Measurements from ENCODE around the gene GBX1. TPM values are rescaled to one million over a fixed set of nuclear protein-coding genes. Genes with fewer than 3 reads are reported as not detected.

Gene GBX1
- total and polyA plus RNA-seq, 4 donors, result not detected

DNA sequence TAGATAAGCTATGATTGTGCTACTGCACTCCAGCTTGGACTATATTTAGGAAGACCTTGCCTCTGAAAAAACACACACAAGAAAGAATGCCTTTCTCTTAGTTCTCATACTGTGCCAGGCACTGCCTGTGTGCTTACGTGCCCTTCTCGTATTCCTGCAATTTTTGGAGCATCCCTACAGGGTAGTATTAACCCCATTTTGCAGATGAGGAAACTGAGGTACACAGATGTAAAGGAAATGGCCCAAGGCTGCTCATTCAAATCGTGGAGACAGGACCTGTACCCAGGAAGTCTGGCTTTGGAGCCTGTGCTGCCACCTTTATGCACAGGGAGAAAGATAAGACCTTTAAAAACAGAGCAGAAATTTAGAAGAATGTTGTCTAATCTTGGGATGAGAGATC is 64.5 kb downstream of the GBX1 start:
- H3K9ac ChIP-seq (ENCODE audit: insufficient read depth in 1 of 2, low read length in 2 of 2), result no peak overlapping the region
- no peak for ATAC-seq (ENCODE audit: insufficient read depth, low FRiP score)
- H3K9me3 ChIP-seq (ENCODE audit: control insufficient read depth in 4 of 4, insufficient read depth in 3 of 4, low read length in 3 of 4), result peaks cover 0 to 3% (median 0%) of the 10 kb centered on the region in 4 donors
- 74 to 80% methylated on average over 3 of the region's 3 CpGs for WGBS, 2 donors
- H3K36me3 ChIP-seq (ENCODE audit: control insufficient read depth in 4 of 4, insufficient read depth in 4 of 4, low read length in 4 of 4), result peaks cover 0 to 2% (median 1%) of the 10 kb centered on the region in 4 donors
- H3K4me3 ChIP-seq, result no peak overlapping the region
- H3K27ac ChIP-seq (ENCODE audit: low read depth in 1 of 2, low read length in 1 of 2), result no peak overlapping the region
- DNase-seq, result no peak
- TF ChIP-seq, protein P1, sequence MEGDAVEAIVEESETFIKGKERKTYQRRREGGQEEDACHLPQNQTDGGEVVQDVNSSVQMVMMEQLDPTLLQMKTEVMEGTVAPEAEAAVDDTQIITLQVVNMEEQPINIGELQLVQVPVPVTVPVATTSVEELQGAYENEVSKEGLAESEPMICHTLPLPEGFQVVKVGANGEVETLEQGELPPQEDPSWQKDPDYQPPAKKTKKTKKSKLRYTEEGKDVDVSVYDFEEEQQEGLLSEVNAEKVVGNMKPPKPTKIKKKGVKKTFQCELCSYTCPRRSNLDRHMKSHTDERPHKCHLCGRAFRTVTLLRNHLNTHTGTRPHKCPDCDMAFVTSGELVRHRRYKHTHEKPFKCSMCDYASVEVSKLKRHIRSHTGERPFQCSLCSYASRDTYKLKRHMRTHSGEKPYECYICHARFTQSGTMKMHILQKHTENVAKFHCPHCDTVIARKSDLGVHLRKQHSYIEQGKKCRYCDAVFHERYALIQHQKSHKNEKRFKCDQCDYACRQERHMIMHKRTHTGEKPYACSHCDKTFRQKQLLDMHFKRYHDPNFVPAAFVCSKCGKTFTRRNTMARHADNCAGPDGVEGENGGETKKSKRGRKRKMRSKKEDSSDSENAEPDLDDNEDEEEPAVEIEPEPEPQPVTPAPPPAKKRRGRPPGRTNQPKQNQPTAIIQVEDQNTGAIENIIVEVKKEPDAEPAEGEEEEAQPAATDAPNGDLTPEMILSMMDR (IDR thresholded peaks at IDR 0.05; ENCODE audit: control extremely low read depth, extremely low read depth), result no peak
- peaks cover 0 to 7% (median 0%) of the 10 kb centered on the region in 5 donors for H3K4me1 ChIP-seq (ENCODE audit: control insufficient read depth in 5 of 5, insufficient read depth in 5 of 5, low read length in 5 of 5)
- H3K27me3 ChIP-seq (ENCODE audit: control insufficient read depth in 3 of 3, insufficient read depth in 3 of 3, low read length in 2 of 3), result no peaks in the 10 kb centered on the region

DNA sequence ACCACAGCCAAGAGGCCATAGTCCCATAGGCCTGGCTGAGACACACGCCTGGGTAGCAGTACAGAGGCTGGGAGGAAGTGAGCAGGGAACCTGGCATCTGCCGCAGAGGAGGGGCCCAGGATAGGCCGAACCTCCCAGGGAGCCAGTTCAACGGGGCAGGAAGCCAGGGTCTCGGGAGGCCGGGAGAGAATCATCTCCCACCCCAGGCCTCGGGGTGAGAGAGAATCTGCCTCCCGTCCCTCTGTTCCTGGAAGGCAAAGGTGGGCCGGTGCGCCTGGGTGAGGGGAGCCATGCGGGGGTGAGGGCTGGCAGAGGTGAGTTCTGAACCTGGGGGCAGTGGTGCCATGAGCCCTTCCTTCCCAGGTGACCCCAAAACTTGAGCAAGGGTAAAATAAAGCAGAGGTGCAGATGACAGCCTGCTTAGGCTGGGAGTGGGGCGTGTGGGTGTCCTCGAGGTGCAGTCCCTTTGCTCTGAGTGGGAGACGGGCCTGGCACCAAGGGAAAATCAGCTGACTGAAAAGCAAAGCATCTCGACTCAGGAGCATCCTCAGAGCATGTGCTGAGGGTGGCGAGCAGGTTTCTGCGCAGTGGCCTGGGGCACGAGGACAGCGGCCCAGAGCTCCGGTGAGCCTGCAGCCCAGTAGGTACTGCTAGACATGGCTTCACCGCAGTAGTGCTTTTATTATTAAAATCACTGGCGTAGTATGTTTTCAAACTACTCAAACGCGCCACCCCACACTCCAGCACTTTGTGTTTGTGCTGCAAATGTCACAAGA is 65.7 kb downstream of the GBX1 start:
- no peaks in the 10 kb centered on the region for H3K27me3 ChIP-seq (ENCODE audit: control insufficient read depth in 3 of 3, insufficient read depth in 3 of 3, low read length in 2 of 3)
- DNase-seq, result no peak
- no peak for ATAC-seq (ENCODE audit: insufficient read depth, low FRiP score)
- no peak overlapping the region for H3K27ac ChIP-seq (ENCODE audit: low read depth in 1 of 2, low read length in 1 of 2)
- peaks cover 0 to 7% (median 0%) of the 10 kb centered on the region in 5 donors for H3K4me1 ChIP-seq (ENCODE audit: control insufficient read depth in 5 of 5, insufficient read depth in 5 of 5, low read length in 5 of 5)
- no peak overlapping the region for H3K9ac ChIP-seq (ENCODE audit: insufficient read depth in 1 of 2, low read length in 2 of 2)
- no peak overlapping the region for H3K4me3 ChIP-seq
- TF ChIP-seq, protein P1 (IDR thresholded peaks at IDR 0.05; ENCODE audit: control extremely low read depth, extremely low read depth), result no peak
- H3K36me3 ChIP-seq (ENCODE audit: control insufficient read depth in 4 of 4, insufficient read depth in 4 of 4, low read length in 4 of 4), result peaks cover 0 to 2% (median 1%) of the 10 kb centered on the region in 4 donors
- 85 to 89% methylated on average over 23 to 24 of the region's 24 CpGs for WGBS, 2 donors
- H3K9me3 ChIP-seq (ENCODE audit: control insufficient read depth in 4 of 4, insufficient read depth in 3 of 4, low read length in 3 of 4), result peaks cover 0 to 3% (median 0%) of the 10 kb centered on the region in 4 donors

DNA sequence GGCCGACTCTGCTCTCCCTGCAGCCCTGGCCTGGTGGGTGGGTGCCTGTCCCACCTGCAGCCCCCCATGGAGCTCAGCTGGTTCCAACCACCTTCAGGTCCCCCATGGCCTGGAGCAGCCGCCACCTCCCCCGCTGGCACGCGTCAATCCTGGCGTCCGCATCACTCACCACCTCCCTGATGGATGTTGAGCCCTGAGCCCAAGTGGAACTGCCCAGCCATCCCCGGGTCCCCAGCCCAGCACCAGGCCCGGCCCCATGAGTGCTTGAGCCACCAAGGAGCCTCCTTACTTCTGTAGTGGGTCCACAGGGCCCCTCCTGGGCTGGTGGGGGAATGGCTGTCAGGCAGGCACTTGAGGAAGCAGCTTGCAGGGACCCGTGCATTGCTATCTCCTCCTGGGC is 66.6 kb downstream of the GBX1 start:
- Histone ChIP-seq H3K4me3 (no peak overlapping the region), H3K27me3 (ENCODE audit: control insufficient read depth in 3 of 3, insufficient read depth in 3 of 3, low read length in 2 of 3) (no peaks in the 10 kb centered on the region), H3K27ac (ENCODE audit: low read depth in 1 of 2, low read length in 1 of 2) (no peak overlapping the region), H3K9me3 (ENCODE audit: control insufficient read depth in 4 of 4, insufficient read depth in 3 of 4, low read length in 3 of 4) (peaks cover 0 to 3% (median 0%) of the 10 kb centered on the region in 4 donors), H3K36me3 (ENCODE audit: control insufficient read depth in 4 of 4, insufficient read depth in 4 of 4, low read length in 4 of 4) (peaks cover 0 to 2% (median 1%) of the 10 kb centered on the region in 4 donors), H3K4me1 (ENCODE audit: control insufficient read depth in 5 of 5, insufficient read depth in 5 of 5, low read length in 5 of 5) (peaks cover 0 to 7% (median 0%) of the 10 kb centered on the region in 5 donors), H3K9ac (ENCODE audit: insufficient read depth in 1 of 2, low read length in 2 of 2) (no peak overlapping the region)
- DNase-seq (no peak), ATAC-seq (ENCODE audit: insufficient read depth, low FRiP score) (no peak)
- WGBS, 2 donors, result 93 to 94% methylated on average over 10 of the region's 10 CpGs
- TF ChIP-seq, protein P1 (IDR thresholded peaks at IDR 0.05; ENCODE audit: control extremely low read depth, extremely low read depth), result no peak
